HG02973 (cell line): ENCODE measurements around the gene HOATZ.

Experiments
- ATAC-seq: cut with Tn5 transposase; IDR thresholded peaks from one replicate; pipeline ENCODE4 v1.9.1; 2021; ENCODE audit warnings: moderate library complexity; ENCODE audit not compliant: unreplicated experiment

Gene HOATZ

DNA sequence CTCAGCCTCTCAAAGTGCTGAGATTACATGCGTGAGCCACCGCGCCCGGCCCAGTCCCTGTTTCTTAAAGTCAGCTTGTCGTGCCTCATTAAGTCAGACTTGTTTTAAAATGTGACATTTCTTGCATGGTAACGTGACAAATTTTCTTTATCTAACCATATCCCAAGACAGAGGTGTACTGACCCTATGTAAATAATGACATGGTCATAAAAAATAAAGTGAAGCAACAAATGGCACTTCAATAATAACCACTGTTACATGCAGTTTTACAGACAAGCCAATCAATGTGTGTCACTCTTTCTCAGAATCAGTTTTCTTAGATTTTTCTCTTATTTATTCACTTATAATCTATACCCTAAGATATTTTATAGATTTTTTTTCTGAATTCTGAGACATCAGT lies 61.2 kb downstream of the HOATZ start:
- no peak for ATAC-seq

GRCh38 chr11:111577821-111578220 lies 63.2 kb downstream of the HOATZ start:
- ATAC-seq, result no peak

DNA sequence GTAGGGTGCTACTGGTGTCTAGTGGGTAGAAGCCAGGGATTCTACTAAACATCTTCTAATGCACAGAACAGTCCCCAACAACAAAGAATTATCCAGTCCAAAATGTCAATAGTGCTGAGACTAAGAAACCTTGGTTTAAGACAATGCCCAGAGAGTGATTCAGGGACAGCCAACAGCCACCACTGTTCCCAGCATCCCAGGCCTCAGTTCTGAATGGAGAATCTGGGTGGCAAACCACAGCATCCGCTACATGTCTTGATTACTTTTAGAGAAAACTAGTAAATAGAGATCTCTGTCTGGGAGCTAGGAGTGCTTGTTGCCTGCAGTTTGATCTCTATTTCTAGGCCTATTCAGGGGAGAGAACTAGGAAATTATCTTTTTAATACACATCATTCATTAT lies 66.8 kb downstream of the HOATZ start:
- no peak for ATAC-seq

- ATAC-seq, result no peak
These were observed 67.6 kb downstream of the HOATZ start for GRCh38 chr11:111582163-111582562.

DNA sequence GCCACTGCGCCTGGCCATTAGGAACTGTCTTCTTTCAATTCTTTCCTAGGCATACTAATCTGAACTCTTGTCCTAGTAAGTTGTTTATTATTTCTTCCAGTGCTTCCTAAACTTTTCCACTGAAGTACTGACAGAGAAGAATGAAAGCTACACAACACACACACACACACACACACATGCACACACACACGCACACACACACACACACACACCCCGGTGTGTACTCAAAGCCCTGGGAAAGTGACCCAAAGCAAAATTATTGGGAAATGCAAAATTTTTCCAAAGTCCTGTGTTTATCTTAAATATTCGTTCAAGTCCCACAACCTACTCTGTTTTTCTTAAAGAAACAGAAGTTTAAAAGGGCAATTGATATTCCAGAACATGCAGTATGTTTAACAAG lies 68.3 kb downstream of the HOATZ start:
- ATAC-seq, result no peak

GRCh38 chr11:111585371-111585770 lies 70.8 kb downstream of the HOATZ start:
- ATAC-seq, result no peak

DNA sequence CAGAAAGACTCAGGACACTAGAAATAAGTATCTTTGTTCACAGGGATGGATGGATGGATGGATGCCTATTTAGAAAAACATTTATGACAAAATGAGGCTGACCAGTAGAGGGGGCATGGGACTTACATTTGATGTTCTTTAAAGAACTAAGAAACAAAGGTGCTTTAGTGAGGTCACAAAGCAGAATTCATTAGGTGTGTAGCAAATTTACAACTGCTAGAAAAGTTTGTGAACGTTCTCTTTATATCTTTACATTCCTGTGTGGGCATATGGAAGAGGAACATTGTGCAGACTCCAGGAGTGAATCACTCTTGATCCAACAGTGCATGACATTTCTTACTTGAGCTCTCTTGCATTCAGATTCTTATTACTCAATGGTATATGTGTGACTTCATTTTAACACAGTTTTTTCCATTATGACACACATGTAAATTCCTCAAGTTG lies 71.8 kb downstream of the HOATZ start:
- peak; percentile 57 for ATAC-seq
